AG08396 (cell line): ENCODE results near the gene DNAJC5G.
"Not testable (repeated sequence)": the region's sequence is repeated elsewhere in the genome, so short reads cannot be mapped to it uniquely, and the experiment has no call there.

Source experiments
- DNase-seq: peaks from one replicate; pipeline ENCODE4 v3.0.0; 2012; ENCODE audit warnings: low spot score, mixed read lengths

Gene DNAJC5G

DNA sequence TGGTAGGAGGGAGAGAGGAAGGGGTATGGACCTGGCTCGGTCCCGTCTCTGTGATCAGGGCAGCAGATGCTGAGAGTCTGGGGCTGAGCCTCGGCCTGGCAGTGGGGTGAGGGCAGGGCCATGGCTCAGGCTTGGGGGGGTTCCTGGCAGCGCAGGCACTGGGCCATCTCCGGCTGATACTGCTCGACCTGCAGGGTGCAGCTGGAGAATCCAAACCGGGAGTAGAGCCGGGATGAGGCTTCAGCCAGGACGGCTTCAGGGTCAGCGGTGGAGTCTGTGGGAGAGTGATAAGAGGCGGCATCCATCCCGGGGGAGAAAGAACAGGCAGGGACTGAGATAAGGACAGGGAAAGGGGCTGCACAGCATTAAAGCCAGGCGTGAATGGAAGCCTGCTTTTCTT is 20.0 kb upstream of the DNAJC5G start:
- DNase-seq: no peak

DNA sequence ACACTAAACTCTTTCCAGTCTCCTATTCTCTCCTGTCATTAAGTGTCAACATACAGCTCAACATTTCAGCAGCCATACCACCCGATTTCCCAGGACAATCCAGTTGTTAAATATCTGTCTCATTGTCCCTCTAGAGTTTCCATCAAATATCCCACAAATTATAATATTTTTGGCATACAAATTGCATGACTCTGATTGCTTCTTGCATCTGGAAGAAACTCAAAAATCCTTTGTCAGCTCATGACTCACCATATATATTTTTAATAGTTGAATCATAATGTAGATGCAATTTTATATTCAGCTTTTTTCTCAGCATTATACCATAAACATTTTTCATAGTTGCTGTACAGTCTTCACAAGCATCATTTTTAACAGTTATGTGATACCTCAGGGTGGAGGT is 19.6 kb upstream of the DNAJC5G start:
- peak; percentile 80 for DNase-seq

DNA sequence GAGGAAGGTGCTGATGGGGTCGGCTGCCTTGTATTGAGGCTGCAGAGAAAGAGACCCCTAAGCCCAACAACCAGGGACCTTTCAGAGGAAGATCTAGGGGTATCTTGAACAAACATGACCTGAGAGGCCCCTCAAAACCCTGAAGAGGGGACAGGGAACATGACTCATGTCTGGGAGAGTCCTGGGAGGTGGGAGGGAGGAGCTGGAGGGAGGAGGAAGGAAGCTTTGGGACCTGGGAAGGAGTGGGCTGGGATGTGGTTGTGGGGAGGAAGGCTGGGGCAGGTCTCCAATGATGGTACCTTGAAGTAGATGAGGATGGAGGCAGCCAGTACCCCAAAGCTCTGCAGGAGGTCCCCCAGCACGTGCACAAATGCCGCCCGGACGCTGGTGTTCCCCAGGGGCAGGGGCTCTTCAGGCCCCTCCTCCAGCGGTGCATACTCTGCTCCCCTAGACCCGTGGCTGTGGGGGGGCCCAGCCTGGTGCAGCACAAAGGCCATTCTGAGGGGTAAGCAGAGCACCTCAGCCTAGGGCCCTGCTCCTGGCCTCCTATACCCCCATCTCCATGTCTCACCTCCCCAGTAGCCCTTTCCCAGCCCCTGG is 18.3 kb upstream of the DNAJC5G start:
- DNase-seq: no peak

DNA sequence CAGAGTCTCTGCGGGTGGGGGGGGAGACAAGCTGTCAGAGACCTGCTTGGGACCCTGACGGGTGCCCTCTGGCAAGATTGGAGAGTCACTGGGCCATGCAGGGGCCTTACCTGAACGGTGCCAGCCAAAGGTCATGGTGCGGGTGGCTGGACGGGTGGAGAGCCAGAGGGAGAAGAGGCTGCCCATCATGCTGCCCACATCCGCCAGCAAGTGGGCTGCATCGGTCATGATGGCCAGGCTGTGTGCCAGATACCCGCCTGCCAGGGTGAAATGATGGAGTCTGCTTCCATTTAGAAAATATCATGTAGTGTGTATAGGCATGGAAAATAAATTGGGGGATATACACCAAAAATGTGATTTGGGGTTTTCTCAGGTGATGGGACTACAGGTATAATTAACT is 17.2 kb upstream of the DNAJC5G start:
- DNase-seq: no peak

DNA sequence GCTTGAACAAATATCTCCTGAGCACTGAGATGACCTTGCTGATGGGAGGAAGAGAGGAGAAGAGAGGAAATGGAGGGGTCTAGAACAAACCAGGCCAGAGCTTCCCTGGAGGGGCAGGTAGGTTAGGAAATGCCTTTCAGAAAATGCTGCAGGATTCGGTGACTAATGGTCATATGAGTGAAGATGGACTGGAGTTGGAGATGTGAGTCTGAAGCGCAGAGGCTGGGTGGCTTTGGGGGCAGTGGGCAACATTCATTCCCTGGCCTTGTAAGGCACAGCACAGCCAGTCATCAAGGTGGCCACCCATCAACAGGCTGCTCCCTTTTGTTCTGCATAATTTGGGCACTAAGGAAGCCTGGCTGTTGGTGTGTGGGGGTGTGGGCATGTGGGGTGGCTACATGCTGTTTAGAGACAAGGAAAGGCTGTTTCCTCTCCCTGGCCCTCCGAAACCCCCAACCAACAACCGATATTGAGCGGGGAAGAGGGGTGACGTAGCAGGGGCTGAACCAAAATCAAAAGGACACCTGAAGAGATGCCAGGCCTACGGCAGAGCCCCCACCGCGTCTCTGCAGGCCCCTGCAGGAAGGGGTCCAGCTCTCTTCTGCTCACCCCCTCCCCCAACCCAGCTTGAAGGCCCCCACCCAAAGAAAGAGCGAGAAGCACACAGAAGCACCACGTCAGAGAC is 13.8 kb upstream of the DNAJC5G start:
- DNase-seq: no peak

DNA sequence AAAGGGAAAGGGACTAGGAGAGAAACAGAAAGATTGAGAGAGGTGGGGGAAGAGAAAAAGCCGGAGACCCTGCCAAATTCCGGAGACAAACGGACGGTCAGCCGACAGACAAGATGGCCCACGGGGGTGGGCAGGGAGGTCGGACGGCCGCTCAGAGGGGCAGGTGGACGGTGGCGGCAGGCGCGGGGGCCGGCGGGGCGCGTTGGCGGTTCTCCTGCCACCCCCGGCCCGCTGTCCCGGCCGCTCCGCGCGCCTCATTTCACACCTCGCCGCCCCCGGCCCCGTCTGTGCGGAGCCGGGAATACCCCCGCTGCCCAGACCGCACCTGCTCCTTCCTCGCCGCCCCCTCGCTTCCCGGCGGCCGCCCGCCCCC is 13.3 kb upstream of the DNAJC5G start:
- no peak for DNase-seq

DNA sequence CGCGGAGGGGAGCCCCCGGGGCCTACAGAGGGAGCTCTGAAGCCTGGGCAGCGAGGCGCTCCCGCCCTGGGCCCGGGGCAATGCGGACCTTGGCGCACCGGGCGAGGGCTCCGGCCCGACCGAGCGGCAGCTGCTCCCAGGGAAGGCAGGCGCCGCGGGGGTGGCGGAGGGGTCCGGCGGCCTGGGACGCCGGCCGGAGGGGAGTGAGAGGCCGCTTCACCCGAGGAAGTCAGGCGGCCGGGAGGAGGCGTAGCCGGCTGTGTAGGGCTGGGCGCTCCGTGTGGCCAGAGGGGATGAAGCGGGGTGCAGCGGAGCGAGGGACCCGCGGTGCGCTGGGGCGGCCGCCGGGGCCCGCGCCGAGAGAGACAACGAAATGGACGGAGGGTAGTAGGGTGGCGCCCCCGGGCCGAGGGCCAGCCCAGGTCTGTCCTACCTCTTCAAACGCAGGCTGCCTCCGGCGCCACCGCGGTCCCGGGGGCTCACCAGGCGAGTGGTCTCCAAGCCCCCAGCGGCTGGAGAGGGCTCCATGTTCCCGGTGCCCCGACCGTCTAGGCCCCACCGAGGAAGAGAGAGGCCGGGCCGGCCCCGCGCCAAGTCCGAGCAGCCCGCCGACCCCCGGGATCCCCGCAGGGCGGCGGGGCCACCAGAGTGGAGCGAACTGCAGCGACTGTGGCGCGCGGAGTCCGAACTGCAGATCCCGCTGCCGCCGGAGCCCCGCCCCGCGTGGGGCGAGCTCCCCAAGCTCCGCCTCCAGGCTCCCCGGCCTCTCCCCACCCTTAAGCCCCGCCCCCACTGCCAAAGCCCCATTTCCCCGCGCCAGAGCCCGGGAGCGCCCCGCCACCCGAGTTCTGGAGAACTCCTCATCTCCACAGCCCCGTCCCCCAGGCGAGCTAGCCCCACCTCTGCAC is 12.6 kb upstream of the DNAJC5G start, which contains the start of gene SLC30A3:
Gene SLC30A3 (minus strand): TSS at position 669 of the 908 bp plus-strand sequence. CDS start 141 bp downstream, at position 528.
- peak; percentile 89 for DNase-seq

DNA sequence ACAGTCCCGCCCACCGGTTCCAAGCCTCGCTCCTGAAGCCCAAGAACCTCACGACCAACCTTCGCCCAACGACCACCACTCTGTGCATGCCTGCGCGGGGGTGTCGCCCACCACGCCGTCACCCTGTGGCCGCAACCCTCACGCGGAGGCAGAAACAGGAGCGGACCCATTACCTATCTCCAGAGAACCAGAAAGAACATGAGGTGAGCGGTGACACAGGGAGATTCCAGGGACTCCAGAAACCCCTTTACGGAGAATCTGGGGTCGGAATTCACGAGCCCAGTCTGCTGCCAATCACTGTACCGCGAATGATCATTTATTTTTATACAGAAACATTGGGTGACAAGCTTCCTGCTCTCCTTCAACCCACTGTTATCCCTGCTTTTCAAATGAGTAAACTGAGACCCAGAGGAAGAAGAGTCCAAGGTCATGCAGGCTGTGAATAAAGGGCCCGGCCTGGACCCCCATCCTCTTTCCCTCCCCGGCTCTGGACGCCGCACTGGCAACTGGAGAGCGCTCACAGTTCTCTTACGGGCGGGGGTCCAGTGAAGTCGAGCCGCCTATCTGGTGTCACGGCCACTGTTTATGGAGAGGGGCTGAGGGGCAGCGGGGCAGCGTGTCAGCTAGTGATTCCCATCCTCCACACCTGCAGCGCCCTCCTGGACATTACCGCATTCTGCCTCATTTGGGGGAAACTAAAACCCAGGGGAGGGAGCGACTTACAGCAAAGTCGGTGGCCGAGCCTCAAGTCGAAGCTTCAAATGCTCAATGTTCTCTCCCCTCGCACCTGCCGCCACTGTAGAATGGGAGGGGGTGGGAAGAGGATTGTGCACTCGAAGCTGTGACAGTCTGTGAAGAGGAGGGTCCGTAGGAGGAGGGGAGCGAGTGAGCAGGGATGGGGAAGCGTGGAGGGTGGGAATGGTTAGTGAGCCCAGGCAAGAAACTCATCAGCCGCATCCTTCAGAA is 11.7 kb upstream of the DNAJC5G start:
- no peak for DNase-seq

DNA sequence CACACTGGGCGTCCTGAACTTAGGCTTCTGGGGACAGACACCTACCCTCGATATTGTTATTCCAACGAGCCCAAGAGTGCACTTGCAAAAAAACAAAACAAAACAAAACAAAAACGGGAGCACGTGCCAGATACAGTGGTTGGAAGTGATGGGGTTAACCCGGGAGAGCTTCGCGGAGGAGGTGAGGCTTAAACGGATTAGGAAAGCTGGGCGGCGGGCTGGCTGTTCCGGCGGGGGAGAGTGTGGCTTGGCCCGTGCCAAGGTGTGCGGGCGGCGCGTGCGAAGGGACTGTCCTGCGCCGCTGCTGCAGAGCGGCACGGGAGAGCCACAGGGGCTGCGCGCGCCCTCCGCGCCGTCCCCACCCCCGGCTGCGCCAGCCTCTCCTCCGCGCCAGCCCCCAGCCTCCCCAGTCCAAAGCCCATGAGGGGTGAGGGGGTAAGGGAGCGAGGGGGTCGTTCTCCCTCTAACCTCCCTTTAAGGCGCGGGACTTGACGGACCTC is 10.9 kb upstream of the DNAJC5G start:
- DNase-seq: no peak

DNA sequence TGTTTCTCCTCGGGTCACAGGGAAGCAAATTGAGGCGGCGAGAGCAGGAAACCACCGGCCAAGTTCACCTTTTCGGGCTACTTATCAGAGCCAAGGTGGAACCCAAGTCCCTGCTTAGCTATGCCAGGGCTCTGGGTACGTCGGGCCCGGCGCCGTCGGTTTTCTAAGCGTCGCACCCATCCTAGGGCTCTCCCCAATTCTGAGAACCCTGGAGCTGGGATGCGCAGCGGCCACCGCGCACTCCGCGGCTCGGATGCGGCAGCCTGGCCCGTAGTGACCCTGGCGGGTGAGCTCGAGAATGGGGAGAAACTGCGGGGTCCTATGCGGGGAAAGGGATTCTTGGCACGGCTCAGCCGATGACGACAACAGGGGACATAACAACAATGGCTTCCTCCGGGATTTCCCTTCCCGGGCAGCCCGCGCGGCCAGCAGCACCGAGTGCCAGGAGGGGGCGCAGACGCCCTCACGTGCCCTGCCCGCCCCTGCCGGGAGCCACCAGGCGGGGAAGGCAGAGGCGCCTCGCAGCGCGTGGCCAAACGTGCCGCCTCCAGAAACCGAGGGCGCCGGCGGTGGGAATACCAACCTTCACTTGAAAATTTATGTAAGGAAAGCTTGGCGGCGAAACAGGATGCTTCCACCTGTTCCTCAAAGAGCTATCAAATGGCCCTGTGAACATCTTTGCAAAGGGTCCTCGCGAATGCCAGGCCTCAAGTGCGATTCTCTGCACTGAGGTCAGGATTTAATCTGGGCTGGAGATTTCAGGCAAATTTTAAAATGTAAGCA is 10.3 kb upstream of the DNAJC5G start:
- DNase-seq: peak; percentile 87

DNA sequence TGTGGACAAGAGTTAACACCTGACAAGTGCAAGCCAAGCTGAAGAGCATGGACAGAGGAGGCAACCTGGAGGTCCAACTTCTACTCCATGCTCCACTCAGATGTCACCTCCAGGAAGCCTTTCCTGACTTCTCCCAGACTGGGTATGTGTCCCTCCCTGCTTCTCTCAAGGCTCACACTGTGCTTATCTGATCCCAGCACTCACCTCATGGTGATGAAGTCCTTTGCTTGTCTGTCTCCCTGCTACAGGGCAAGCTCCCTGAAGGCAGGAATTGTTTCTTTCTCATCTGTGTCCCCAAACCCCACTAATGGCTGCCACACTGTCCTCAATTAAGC is 9.7 kb upstream of the DNAJC5G start:
- no peak for DNase-seq

DNA sequence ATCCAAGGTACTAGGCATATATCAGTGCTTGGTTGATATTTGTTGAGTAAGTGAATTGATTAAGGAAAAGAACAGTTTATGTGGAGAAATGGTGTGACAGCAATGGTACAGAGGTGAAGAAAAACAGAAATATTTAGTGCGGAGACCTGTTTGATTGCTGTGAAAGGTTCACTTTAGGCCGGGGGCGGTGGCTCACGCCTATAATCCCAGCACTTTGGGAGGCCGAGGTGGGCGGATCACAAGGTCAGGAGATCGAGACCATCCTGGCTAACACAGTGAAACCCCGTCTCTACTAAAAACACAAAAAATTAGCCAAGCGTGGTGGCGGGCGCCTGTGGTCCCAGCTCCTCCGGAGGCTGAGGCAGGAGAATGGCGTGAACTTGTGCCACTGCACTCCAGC is 6.9 kb upstream of the DNAJC5G start:
- DNase-seq: not testable (repeated sequence)

DNA sequence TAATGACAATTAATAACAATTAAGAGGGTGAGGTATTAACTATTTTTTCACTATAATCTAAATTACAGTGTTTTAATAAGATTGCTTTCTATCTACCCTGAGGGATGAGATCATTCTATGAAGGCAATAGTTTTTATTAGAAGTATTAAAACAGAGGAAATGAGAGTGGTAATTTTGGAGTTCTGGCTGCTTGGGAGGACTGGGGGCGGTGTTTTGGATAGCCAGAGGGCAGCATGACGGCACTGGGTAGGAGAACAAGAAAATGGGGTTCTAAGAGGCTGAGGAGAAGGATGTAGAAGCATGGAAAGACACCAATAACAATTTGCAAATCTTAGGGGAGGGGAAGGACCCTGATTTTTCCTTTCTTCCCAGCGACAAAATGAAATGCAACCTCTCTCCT is 5.1 kb upstream of the DNAJC5G start:
- DNase-seq: no peak

DNA sequence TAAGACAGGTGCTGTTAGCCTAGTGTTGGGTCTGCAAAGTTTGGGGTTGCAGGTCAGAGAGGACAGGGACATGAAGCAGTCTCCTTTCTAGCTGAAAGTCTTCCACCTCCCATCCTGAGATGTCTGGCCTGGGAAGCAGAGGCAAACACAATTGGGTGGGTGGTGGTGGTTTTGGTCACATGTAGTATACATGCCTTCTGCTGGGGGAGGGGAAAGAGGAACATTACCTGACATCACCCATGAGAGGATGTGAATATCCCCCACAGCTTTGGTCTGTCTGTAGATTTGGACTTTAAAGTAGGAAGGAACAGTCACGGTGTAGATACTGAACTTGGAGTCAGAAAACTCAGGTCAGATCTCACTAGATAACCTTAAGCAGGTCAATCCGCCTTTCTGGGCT is 4.6 kb upstream of the DNAJC5G start:
- no peak for DNase-seq

DNA sequence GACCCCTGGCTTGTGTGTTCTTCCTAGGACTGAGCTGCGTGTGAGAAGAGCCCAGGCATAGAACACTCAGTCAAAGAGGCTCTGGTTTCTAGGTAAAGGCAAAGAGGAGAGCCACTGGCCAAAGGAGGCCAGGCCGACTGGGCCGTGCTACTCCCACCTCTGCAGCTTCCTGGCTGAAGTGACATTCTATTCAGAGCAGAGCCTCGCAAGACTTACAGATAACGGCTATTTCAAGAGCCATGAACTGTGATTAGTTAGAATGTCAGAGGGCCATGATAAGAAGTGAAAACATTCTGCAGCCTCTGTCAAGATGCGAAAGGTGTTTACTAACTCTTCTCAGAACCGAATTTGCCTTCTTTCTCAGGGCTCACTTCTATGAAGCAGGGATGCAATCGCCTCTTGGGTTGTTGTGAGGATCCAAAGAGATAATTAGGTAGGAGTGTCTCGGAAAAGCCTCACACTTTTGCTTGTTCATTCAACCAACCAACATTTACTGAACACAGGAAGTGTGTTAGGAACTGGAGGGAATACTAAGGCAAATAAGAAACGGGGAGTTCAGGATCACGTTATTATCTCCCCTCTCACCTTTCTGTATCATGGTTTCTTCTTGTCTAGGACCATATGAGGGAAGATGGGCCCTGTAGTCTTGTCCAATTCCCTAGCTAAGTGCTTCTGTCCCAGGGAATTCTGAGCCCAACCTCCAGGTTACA is 3.4 kb upstream of the DNAJC5G start:
- DNase-seq: no peak

DNA sequence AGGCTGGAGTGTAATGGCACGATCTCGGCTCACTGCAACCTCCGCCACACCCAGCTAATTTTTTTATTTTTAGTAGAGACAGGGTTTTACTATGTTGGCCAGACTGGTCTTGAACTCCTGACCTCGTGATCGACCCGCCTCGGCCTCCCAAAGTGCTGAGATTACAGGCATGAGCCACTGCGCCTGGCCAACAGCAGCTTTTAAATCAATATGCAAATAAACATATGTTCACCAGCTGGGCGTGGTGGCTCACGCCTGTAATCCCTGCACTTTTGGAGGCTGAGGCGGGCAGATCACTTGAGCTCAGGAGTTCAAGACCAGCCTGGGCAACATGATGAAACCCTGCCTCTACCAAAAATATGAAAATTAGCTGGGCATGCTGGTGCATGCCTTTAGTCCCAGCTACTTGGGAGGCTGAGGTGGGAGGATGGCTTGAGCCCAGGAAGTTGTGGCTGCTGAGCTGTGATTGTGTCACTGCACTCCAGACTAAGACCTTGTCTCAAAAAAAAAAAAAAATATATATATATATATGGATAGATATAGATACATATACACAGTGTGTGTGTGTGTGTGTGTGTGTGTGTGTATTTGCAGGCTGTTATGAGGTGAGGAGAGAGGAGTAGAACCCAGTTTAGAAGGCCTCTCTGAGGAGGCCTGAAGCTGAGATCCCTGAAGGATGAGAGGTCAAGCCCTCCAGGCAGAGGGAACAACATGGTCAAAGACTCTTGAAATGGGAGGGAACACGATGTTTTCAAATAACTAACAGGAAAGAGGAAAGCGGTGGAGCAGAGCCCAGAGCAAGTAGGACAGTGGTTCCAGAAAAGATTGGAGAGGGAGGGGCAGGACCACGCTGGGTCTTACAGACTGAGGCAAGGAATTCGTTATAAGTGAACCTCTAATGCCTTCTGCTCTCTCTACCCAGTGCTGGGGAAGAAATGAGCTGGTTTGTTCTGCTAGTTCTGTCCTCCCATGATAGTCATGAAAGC is 2.4 kb upstream of the DNAJC5G start:
- not testable (repeated sequence) for DNase-seq

DNA sequence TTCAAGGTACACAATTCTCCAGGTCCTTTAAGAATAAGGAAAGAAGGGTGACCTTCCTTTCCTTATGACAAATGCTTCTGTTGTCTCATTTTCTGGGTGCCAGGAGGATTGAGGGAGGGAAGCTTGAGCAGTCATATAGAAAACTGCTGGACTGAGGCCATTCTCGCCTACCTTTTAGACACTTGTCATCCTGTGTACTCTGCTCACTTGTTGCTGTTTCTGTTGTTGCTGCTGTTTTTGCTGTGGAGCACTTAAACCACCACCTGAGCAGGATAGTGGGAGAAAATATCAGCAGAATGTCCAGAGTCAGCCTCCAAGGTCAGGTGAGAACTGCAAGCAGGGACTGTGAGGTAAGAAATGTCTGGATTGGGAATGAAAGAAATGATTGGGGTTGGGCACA is 2.8 kb downstream of the DNAJC5G start:
- no peak for DNase-seq

DNA sequence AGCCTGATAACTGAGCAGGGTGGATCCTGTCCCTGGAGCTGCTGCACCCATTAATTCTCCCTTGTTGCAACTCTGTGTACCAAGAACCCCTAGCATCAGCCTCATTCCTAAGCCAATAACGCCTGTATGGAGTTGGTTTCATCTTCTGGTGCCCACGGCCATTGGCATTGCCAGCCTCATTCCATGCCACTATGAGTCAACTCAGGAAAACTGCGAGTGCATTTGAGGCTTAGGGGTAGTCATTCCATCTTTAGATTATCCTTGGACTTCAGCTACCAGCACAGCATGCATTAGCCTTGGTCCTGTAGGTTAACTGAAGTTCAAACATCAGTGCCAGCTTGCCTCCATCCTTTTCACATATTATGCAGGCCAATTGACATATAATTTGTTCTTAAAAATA is 5.6 kb downstream of the DNAJC5G start:
- no peak for DNase-seq

DNA sequence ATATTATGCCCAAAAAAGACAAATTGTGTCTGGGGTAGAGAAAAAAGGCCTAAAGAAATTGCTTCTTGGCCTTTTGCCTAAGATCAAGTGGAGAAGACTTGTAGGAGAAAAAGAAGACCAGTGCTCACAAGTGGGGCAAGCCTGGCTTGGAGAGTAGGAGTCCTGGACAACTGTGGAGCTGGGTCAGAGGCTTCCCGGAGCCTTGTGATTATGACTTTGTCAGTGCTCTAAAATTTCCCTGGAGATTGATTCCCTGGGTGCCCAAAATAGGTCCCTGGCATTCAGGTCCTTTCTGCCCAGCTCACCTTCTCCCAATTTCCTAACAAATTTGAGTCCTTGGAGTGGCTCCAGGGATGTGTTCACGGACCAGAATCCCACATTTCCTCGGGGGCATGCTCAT is 6.2 kb downstream of the DNAJC5G start:
- no peak for DNase-seq
